GM21825 (cell line): ENCODE measurements around the gene SNORC.
"Not testable (repeated sequence)": the region's sequence is repeated elsewhere in the genome, so short reads cannot be mapped to it uniquely, and the experiment has no call there.

ENCODE experiments used
- ATAC-seq: cut with Tn5 transposase; IDR thresholded peaks from one replicate; pipeline ENCODE4 v1.9.1; 2021; ENCODE audit warnings: mild to moderate bottlenecking, moderate library complexity; ENCODE audit not compliant: unreplicated experiment

Gene SNORC

DNA sequence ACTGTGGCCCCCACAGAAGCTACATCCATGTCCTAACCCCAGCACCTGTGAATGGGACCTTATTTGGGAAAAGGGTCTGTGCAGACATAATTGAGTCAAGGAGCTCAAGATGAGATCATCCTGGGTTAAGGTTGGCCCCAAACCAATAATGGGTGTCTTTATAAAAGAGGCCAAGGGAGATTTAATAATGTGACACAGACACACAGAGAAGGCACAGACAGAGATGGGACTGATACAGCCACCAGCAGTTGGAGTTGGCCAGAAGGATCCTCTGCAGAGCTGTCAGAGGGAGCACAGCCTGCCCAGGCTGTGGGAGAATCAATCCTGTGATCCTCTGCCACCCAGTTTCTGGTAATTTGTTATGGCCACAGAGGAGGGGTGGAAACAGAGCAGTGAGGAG, 26.0 kb downstream of the SNORC start:
- no peak for ATAC-seq

DNA sequence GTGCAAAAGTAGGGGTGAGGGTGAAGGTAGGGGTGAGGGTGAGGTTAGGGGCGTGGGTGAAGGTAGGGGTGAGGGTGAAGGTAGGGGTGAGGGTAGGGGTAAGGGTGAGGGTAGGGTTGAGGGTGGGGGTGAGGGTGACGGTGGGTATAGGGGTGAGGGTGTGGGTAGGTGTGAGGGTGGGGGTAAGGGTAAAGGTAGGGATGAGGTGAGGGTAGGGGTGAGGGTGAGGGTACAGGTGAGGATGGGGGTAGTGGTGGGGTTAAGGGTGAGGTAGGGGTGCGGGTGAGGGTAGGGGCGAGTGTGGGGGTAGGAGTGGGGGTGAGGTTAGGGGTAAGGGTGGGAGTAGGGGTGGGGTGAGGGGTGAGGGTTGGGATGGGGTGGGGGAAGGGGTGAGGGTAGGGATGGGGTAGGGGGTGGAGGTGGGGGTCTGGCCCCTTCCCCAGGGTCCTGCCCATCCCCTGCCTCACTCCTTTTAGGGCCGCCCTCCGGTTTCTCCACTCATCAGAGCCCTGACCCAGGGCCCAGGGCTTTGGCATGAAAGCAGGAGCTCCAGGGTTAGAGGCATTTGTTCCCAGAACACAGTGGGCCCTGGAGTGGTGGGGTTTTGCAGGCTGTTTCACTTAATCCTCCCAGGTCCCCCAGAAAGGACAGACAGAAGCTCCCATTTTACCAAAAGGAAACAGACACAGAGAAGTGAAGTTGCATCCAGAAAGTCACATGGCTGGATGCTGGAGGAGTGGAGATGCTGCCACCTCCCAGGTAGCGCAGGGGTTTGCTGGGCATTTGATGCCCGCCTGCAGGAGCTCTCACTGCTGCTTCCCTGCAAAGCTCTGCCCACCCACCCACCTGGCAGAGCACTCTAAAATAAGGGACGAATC, 26.9 kb downstream of the SNORC start:
- ATAC-seq = no peak

GRCh38 chr2:232897598-232898408, 27.7 kb downstream of the SNORC start:
- ATAC-seq = no peak

DNA sequence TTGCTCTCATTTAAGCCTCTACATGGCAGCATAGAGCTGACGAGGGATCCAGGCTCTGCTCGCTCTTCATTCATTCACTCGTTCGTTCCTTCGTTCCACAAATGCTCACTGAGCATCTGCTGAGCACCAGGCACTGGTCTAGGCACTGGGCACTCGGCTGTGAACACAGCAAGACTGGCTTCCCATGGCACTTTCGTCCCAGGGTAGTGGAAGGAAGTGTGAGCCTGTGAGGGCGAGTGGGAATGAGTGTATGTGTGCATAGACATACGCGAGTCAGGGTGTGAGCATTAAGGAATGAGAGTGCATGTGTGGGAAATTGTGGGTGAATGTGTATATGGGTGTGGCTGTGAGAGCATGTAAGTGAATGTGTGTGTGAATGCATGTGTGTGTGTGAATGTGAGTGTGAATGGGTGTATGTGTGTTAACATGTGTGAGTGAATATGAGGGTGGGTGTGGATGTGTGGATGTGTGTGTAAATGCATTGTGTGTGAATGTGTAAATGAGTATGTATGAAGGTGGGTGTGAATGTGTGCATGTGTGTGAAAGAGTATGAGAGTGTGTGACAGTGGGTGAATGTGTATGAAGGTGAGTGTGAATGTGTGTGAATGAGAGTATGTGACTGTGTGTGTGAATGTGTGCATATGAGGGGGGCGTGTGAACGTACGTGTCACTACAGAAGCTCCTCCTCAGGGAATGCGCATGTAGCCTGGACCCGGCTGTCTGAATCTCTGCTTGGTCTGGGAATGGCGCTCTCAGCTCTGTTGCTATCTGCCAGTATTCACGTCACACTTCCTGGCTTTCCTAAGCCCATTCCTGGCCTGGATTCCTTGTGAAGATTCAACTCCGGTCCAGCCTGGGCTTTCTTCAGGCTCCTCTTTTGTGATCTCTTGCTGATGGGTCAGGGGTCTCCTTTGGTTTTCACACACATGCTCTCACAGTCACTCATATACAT, 28.8 kb downstream of the SNORC start:
- ATAC-seq = no peak

- no peak for ATAC-seq
Measured at GRCh38 chr2:232900811-232901735, 31.0 kb downstream of the SNORC start.

- no peak for ATAC-seq
Measured at GRCh38 chr2:232901736-232902578, 31.9 kb downstream of the SNORC start.

- no peak for ATAC-seq
Measured at GRCh38 chr2:232903989-232904388, 33.9 kb downstream of the SNORC start.

- ATAC-seq = not testable (repeated sequence)
Measured at GRCh38 chr2:232906867-232907717, 37.0 kb downstream of the SNORC start.

DNA sequence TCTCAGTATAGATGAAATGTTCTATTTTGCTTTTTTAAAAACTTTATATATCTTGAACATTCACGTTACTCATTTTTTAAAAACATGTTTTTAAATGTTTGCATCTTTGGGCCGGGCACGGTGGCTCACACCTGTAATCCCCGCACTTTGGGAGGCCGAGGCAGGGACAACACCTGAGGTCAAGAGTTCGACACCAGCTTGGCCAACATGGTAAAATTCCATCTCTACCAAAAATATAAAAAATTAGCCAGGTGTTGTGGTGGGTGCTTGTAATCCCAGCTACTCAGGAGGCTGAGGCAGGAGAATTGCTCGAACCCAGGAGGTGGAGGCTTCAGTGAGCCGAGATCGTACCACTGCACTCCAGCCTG, 37.6 kb downstream of the SNORC start:
- ATAC-seq = not testable (repeated sequence)

DNA sequence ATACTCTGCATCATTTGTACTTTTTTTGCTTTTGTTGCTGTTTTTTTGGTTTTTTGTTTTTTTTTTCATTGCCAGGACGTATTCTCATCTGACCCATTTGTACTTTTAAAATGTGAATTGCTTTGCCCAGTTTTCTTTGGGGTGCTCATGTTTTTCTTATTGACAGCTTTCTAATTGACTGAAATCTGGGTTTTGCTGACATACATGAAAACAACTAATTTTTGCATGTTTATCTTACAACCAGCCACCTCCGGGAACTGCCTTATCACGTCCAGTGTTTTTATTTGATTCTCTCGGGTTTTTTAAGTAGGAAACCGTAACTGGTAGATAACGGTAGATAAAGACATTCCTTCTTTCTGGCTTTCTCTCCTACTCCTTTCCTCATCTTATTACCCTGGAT, 38.6 kb downstream of the SNORC start:
- ATAC-seq = no peak

DNA sequence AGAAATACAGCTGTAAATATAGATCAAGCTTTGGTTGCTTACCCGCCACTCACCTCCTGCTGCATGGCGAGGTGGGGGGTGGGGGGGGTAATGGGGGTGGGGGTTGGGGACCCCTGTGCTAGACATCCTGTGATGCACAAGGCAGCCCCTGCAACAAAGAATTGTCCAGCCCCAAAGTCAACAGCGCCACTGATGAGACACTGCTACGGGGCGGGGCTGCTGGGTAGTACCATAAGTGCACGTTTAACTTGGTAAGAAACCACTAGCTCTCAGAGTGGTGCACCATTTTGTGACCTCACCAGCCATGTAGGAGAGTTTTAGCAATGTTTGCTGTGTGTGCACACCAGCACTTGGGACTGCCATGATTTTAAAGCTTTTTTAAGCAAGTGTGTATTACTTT, 40.3 kb downstream of the SNORC start:
- ATAC-seq = no peak

DNA sequence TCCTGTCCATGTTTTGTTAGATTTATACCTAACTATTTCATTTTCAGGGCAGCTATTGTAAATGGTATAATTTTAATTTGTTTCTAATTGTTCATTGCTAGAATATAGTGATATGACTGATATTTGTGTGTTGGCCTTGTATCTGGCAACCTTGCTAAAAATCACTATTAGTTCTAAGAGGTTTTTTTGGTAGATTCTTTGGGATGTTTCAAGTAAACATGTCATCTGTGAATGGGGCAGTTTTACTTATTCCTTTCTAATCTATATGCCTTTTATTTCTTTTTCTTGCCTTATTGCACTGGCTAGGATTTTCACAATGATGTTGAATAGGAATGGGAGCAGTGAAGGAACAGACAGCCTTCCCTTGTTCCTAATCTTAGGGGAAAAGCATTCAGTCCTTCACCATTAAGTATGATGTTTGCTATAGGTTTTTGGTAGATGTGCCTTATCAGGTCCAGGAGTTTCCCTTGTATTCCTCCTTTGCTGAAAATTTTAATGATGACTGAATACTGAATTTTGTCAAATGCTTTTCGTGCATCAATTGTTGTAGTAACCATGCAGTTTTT, 41.7 kb downstream of the SNORC start:
- no peak for ATAC-seq

- ATAC-seq = no peak
Measured at GRCh38 chr2:232913903-232914302, 43.8 kb downstream of the SNORC start.

DNA sequence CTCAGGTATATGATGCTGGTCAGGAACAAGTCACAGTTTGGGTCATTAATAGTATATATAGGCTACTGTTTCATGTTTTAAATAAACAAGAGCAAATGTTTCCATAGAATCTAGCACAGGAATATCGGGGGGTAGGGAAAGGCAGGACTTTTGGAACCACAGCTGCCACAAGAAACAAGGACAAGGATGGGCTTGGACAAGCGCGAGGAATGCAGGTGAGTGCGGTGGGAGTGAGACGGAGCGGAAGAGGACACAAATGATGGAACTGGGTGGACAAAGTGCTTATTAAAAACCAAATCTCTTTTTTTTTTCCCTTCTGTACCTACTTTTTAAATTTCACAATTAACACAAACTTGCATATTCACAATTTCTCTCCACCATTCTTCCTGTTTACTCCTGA, 49.1 kb downstream of the SNORC start:
- no peak for ATAC-seq

- ATAC-seq = no peak
Measured at GRCh38 chr2:232920055-232920454, 50.0 kb downstream of the SNORC start.

DNA sequence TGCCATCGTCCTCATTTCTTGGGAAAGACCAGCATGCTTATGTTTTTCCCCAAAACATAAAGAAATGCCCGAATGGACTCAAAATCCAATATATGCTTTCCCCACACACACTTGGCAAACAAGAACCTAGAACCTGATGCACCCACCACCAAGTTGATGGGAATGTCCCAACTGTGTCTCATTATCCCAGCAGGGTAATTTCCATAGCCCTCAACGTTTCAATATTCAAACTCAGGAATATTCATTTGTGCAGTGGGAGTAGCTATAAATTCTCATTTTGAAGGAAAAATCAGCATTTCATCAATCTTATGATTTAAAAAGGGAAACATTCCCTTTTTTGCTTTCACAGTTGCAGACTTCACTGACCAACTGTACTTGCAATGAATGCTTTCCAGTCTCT, 50.7 kb downstream of the SNORC start:
- no peak for ATAC-seq

DNA sequence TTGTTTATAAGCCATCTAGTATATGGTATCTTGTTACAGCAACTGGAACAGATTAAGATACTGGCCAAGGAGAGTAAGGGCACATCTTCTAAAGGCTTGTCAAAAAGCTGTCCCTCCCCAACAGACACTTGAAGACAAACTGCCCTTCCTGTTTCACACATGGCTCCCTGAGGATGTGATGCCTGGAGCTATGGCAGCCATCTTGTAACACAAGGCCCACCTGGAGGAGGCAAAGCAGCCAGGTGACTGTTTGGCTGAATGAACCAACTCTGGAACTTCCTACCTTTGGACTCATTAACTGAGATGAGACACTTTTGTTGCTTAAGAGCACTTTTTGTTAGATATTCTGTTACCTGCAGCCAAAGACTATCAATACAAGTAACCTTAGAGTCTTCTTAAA, 54.4 kb downstream of the SNORC start:
- no peak for ATAC-seq
